PC-3 (cell line): Measurements from ENCODE around the gene RAB6A. TPM values are rescaled to one million over a fixed set of nuclear protein-coding genes. Genes with fewer than 3 reads are reported as not detected.

ENCODE experiments used
- ATAC-seq: fragments of 200-7000 bp; cut with Tn5 transposase; 2 replicates; pipeline ENCODE4 v1.9.1; 2020; ENCODE audit warnings: mild to moderate bottlenecking, moderate library complexity
- BruUV-seq: library from RNA; stranded (reverse); fragments of 400-500 nt; replicated peaks from 2 replicates; lab custom pipeline; 2021; lab: Mats Ljungman, UMichigan
- CTCF ChIA-PET: fragments of 300-600 bp; sonication (Branson Sonifier 250); formaldehyde crosslinking; loops from one replicate; lab custom pipeline; 2022; ENCODE audit warnings: antibody characterized with exemption; lab: Charles Lee
- POLR2A ChIA-PET: fragments of 300-600 bp; sonication (Branson Sonifier 250); formaldehyde crosslinking; loops from one replicate; lab custom pipeline; 2022; ENCODE audit warnings: antibody characterized with exemption; ENCODE audit not compliant: unreplicated experiment; lab: Charles Lee
- DNase-seq: peaks from one replicate; pipeline ENCODE4 v3.0.0-alpha.2; 2015
- H2AFZ ChIP-seq: fragments of 300-600 bp; sonication (generic); 2 replicates; pipeline ENCODE4 v1.6.0; 2016; ENCODE audit warnings: antibody characterized with exemption, low read length
- H3F3A ChIP-seq: fragments of 300-600 bp; sonication (generic); one replicate; pipeline ENCODE4 v1.6.0; 2017; ENCODE audit warnings: antibody characterized with exemption, low read length, control low read depth, mild to moderate bottlenecking; ENCODE audit not compliant: unreplicated experiment
- H3K27ac ChIP-seq: fragments of 300-600 bp; sonication (generic); 2 replicates; pipeline ENCODE4 v1.5.1; 2016; ENCODE audit warnings: mild to moderate bottlenecking, low read length
- H3K27me3 ChIP-seq: fragments of 300-600 bp; sonication (generic); 2 replicates; pipeline ENCODE4 v1.6.1; 2016; ENCODE audit warnings: low read length, mixed read lengths
- H3K36me3 ChIP-seq: fragments of 300-600 bp; sonication (generic); 2 replicates; pipeline ENCODE4 v1.6.1; 2016; ENCODE audit warnings: low read depth, mixed run types, low read length, mixed read lengths
- H3K4me1 ChIP-seq: fragments of 300-600 bp; sonication (generic); 2 replicates; pipeline ENCODE4 v1.5.1; 2016; ENCODE audit warnings: low read length; ENCODE audit not compliant: insufficient read depth
- H3K4me2 ChIP-seq: fragments of 300-600 bp; sonication (generic); 2 replicates; pipeline ENCODE4 v1.6.0; 2016; ENCODE audit warnings: low read length
- H3K4me3 ChIP-seq: fragments of 300-600 bp; sonication (generic); 2 replicates; pipeline ENCODE4 v1.5.1; 2016; ENCODE audit warnings: mild to moderate bottlenecking, low read length, mixed read lengths
- H3K79me2 ChIP-seq: fragments of 300-600 bp; sonication (generic); 2 replicates; pipeline ENCODE4 v1.6.1; 2017; ENCODE audit warnings: low read length, mixed read lengths
- H3K9ac ChIP-seq: fragments of 300-600 bp; sonication (generic); 2 replicates; pipeline ENCODE4 v1.6.0; 2016; ENCODE audit warnings: mild to moderate bottlenecking, low read length
- H3K9me2 ChIP-seq: fragments of 300-600 bp; sonication (generic); replicated peaks from 2 replicates; pipeline ENCODE4 v1.6.1; 2016; ENCODE audit warnings: mixed run types, low read length, mixed read lengths
- H3K9me3 ChIP-seq: fragments of 300-600 bp; sonication (generic); 2 replicates; pipeline ENCODE4 v1.6.1; 2016; ENCODE audit warnings: low read length, mixed read lengths
- H4K20me1 ChIP-seq: fragments of 300-600 bp; sonication (generic); 2 replicates; pipeline ENCODE4 v1.6.1; 2016; ENCODE audit warnings: low read length, mixed read lengths
- EZH2 ChIP-seq: fragments of 300-600 bp; sonication (generic); IDR thresholded peaks from one replicate; pipeline ENCODE4 v1.6.1; 2017; ENCODE audit warnings: antibody characterized with exemption, mild to moderate bottlenecking, low read length; ENCODE audit not compliant: unreplicated experiment
- EZH2phosphoT487 ChIP-seq: fragments of 300-600 bp; sonication (generic); IDR thresholded peaks from 2 replicates; pipeline ENCODE4 v1.6.1; 2018; ENCODE audit warnings: mild to moderate bottlenecking, antibody characterized with exemption, low read length, borderline replicate concordance
- intact Hi-C: fragments of 100-400 bp; cut with micrococcal nuclease; formaldehyde crosslinking; loops from 2 replicates; pipeline ENCODE4 v1.9.0; 2023
- total RNA-seq: library from RNA; depleted of rRNA; stranded (reverse); fragments of >200 nt; gene quantifications from 2 replicates; pipeline ENCODE4 v1.2.3, GENCODE V29; 2014
- TF ChIP-seq, protein P1 (sequence below): fragments of 300-600 bp; sonication (generic); conservative IDR thresholded peaks from 2 replicates; pipeline ENCODE4 v1.5.1; 2017; ENCODE audit warnings: antibody characterized with exemption, low read depth, mild to moderate bottlenecking, low read length

RAB6A gene
- total RNA-seq, 1 experiment from 2014 or later, result 97.9 TPM

DNA sequence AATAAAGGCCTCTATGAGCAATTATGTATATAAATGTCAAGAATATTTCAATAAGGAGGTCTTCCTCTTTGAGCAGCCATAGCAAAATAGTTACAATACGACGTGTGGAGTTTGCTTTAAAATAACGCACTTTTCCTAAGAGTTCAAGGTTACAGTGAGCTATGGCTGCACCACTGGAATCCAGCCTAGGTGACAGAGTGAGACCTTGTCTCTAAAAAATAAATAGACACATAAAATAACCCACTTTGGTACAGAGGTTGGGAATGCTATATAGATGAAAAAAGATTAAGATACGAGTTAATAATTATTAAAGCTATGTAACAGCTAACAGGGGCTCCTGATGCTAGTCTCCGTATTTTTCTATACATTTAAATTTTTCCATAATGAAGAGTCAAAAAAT, 12.6 kb downstream of the RAB6A start:
- no peak overlapping the region for H3K27ac ChIP-seq
- H3K4me3 ChIP-seq, result no peak overlapping the region
- DNase-seq (no peak), ATAC-seq (no peak)
- POLR2A ChIA-PET, result no interaction called here
- no peaks in the 10 kb centered on the region for H3K27me3 ChIP-seq
- CTCF ChIA-PET, result no interaction called here
- H3K4me1 ChIP-seq, result no peaks in the 10 kb centered on the region
- H3K9me3 ChIP-seq, result no peaks in the 10 kb centered on the region
- BruUV-seq, result no TSS peak
- H4K20me1 ChIP-seq, result 0 out of 2 replicates have a peak, but pooled peaks cover 7% of the 10 kb centered on the region
- intact Hi-C loops, result no loop called here
- H3K9me2 ChIP-seq, result no peaks in the 10 kb centered on the region
- TF ChIP-seq, protein P1, sequence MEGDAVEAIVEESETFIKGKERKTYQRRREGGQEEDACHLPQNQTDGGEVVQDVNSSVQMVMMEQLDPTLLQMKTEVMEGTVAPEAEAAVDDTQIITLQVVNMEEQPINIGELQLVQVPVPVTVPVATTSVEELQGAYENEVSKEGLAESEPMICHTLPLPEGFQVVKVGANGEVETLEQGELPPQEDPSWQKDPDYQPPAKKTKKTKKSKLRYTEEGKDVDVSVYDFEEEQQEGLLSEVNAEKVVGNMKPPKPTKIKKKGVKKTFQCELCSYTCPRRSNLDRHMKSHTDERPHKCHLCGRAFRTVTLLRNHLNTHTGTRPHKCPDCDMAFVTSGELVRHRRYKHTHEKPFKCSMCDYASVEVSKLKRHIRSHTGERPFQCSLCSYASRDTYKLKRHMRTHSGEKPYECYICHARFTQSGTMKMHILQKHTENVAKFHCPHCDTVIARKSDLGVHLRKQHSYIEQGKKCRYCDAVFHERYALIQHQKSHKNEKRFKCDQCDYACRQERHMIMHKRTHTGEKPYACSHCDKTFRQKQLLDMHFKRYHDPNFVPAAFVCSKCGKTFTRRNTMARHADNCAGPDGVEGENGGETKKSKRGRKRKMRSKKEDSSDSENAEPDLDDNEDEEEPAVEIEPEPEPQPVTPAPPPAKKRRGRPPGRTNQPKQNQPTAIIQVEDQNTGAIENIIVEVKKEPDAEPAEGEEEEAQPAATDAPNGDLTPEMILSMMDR, result no peak
- TF ChIP-seq EZH2 (no peak), EZH2phosphoT487 (no peak)
- no peaks in the 10 kb centered on the region for H3K36me3 ChIP-seq
- H3F3A ChIP-seq, result no peaks in the 10 kb centered on the region
- H3K9ac ChIP-seq, result no peak overlapping the region
- no peak overlapping the region for H2AFZ ChIP-seq
- no peak overlapping the region for H3K4me2 ChIP-seq
- H3K79me2 ChIP-seq, result peaks cover 94% of the 10 kb centered on the region

DNA sequence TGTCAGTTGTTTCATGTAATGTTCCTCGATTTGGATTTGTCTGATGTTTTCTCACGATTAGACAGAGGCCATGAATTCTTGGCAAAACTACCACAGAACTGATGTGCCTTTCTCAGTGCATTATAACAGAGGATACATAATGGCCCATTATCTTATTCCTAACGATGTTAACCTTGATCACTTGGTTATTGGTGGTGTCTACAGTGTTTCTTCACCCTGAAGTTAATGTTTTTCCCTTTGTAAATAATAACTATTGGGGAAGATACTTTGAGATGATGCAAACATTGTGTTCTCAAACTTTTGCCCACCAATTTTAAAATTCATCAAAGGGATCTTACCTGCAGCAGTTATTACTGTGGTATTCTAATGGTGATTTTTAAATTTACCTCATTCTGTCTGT, 13.1 kb downstream of the RAB6A start:
- no peak overlapping the region for H2AFZ ChIP-seq
- no TSS peak for BruUV-seq
- H4K20me1 ChIP-seq, result 0 out of 2 replicates have a peak, but pooled peaks cover 7% of the 10 kb centered on the region
- ChIA-PET POLR2A (no interaction called here), CTCF (no interaction called here)
- no peaks in the 10 kb centered on the region for H3F3A ChIP-seq
- peaks cover 95% of the 10 kb centered on the region for H3K79me2 ChIP-seq
- TF ChIP-seq EZH2phosphoT487, result no peak
- no peak for TF ChIP-seq EZH2
- TF ChIP-seq, protein P1, result no peak
- no peaks in the 10 kb centered on the region for H3K36me3 ChIP-seq
- ATAC-seq, result no peak
- no peak overlapping the region for H3K4me3 ChIP-seq
- no peak overlapping the region for H3K4me2 ChIP-seq
- no peak overlapping the region for H3K27ac ChIP-seq
- H3K9ac ChIP-seq, result no peak overlapping the region
- intact Hi-C loops, result no loop called here
- H3K27me3 ChIP-seq, result no peaks in the 10 kb centered on the region
- no peaks in the 10 kb centered on the region for H3K4me1 ChIP-seq
- no peaks in the 10 kb centered on the region for H3K9me2 ChIP-seq
- H3K9me3 ChIP-seq, result no peaks in the 10 kb centered on the region
- no peak for DNase-seq

DNA sequence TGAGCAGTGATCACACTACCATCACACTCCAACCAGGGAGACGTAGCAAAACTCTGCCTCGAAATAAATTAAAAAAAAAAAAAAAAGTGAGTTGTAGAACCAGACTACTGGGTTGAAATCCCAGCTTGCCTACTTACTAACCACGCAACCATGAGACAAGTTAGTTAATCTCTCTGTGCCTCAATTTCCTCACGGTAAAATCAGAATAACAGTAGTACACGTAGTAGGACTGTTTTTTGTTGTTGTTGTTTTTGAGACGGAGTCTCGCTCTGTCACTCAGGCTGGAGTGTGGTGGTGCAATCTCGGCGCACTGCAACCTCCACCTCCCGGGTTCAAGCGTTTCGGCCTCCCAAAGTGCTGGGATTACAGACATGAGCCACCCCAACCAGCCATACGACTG, 14.2 kb downstream of the RAB6A start:
- no peak overlapping the region for H3K9ac ChIP-seq
- no peaks in the 10 kb centered on the region for H3K9me3 ChIP-seq
- H3K4me1 ChIP-seq, result no peaks in the 10 kb centered on the region
- no peak overlapping the region for H3K4me3 ChIP-seq
- H3K36me3 ChIP-seq, result no peaks in the 10 kb centered on the region
- ChIA-PET CTCF (no interaction called here), POLR2A (no interaction called here)
- H3K27me3 ChIP-seq, result no peaks in the 10 kb centered on the region
- no peak for DNase-seq
- peaks cover 93% of the 10 kb centered on the region for H3K79me2 ChIP-seq
- ATAC-seq, result no peak
- 0 out of 2 replicates have a peak, but pooled peaks cover 7% of the 10 kb centered on the region for H4K20me1 ChIP-seq
- H3K9me2 ChIP-seq, result no peaks in the 10 kb centered on the region
- H2AFZ ChIP-seq, result no peak overlapping the region
- no TSS peak for BruUV-seq
- no peaks in the 10 kb centered on the region for H3F3A ChIP-seq
- intact Hi-C loops, result no loop called here
- H3K27ac ChIP-seq, result no peak overlapping the region
- H3K4me2 ChIP-seq, result no peak overlapping the region
- TF ChIP-seq, protein P1, result no peak
- no peak for TF ChIP-seq EZH2
- TF ChIP-seq EZH2phosphoT487, result no peak
